NCI-H69 (cell line): ENCODE results near the gene PGK2.

ENCODE experiments used
- DNase-seq: peaks from one replicate; lab custom pipeline; 2025; lab: John Stamatoyannopoulos, UW

Gene PGK2

GRCh38 chr6:49736017-49736508 lies 51.0 kb downstream of the PGK2 start:
- no peak for DNase-seq
